Measurements from ENCODE around the gene TNK1.
"Not testable (repeated sequence)": the region's sequence is repeated elsewhere in the genome, so short reads cannot be mapped to it uniquely, and the experiment has no call there.

DNA sequence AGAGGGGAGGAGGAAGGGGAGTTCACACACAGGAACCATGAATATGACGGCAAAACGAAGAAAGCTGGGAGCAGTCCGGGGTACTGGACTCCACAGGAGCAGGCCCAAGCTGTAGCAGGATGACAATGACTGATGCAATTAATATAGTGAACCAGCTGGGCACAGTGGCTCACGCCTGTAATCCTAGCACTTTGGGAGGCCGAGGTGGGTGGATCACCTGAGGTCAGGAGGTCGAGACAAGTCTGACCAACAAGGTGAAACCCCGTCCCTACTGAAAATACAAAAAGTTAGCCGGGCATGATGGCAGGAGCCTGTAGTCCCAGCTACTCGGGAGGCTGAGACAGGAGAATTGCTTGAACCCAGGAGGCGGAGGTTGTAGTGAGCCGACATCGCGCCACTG lies 45.1 kb upstream of the TNK1 start:
- not testable (repeated sequence) for TF ChIP-seq POLR2A, POLR2AphosphoS5 (IDR thresholded peaks at IDR 0.05; ENCODE audit: low read depth, low read length)

Measured in GM12891 (cell line).